HUDEP-2 (cell line): ENCODE measurements around the gene MACROD2.
"Not testable (repeated sequence)": the region's sequence is repeated elsewhere in the genome, so short reads cannot be mapped to it uniquely, and the experiment has no call there.

ENCODE experiments used
- DNase-seq, 76 experiments: peaks; one replicate each; lab custom pipeline; 2025; ENCODE audit not compliant: unreplicated experiment in 76 of 76; lab: John Stamatoyannopoulos, UW

Gene MACROD2

DNA sequence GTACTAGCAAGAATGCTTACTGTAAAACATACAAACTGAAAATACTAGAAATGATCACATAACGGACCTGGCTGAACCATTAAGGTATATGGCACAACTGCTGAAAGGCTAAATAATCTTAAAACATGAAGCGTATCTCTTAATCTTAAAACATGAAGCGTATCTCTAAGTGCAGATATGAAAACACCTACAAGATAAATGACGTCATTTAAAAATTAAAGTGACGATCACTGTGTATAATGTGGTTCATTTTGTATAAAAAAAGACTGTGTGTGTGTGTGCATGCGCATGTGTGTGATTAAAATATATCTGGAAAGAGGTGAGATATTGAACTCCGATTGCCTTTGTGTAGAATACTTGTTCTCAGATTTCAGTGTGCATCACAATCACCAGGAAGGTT, 1797.5 kb downstream of the MACROD2 start:
- no peak for DNase-seq

- no peak for DNase-seq
Observed at GRCh38 chr20:15794409-15794808, 1799.1 kb downstream of the MACROD2 start.

DNA sequence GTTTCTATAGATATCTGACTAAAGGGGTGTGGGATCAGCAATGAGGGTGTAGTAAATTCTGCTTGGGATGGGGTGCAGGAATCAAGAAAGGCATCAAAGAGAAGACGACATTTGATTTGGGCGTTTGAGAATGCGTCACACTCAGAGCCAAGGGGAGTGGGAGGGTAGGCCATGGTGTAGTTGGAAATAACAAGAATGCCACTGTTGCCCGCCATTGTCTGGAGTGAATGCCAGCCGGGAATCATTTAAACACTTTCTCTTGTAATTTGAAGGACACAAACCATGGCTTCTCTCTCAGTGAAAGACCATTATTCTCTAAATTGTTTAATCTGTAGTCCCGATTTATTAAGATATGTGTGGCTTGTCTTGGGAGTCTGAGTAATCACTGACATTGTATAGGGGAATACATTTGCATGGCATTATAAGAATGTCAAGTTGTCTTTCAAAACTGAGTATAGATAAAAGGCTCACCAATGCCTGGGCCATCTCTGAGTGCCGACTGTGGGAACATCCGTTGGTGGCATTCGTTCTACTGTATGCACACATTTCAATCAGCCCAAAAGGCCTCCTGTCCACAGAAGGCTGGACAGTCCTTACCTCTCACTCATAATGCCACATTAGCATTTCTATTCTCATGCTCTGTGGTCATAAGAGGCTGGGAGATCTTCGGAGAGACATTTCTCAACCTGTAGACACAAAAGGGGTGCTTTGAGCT, 1800.1 kb downstream of the MACROD2 start:
- DNase-seq = no peak

DNA sequence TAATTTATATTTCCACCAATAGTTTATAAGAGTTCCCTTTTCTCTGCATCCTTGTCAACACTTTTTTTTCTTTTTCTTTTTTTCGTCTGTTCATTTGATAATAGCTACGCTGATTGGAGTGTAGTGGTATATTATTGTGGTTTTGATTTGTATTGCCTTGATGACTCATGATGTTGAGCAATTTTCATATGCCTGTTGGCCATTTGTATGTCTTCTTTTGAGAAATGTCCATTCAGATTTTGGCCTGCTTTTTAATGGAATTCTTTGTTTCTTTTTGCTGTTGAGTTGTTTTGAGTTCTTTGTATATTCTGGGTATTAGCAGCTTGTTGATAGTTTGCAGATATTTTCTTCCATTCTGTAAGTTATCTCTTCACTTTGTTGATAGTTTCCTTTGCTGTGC, 1804.6 kb downstream of the MACROD2 start:
- no peak for DNase-seq

GRCh38 chr20:15802020-15802419, 1806.7 kb downstream of the MACROD2 start:
- DNase-seq = no peak

DNA sequence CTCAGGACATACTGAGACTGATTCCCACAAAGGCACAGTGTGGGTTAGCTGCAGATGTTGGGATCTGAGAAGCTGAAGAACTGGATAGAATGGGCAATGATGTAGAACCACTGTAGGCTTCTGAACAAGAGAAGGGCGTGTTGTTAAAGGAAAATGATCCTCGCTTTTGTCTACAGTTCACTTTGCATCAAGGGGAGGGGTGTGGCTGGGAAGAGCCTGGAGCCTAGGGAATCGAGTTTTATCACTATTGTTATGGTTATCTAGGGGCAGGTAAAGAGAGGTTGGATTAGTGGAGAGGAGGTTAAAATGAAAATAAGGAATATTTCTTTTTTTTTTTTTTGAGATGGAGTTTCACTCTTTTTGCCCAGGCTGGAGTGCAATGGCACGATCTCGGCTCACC, 1809.8 kb downstream of the MACROD2 start:
- no peak for DNase-seq

GRCh38 chr20:15806105-15806504, 1810.8 kb downstream of the MACROD2 start:
- no peak for DNase-seq

DNA sequence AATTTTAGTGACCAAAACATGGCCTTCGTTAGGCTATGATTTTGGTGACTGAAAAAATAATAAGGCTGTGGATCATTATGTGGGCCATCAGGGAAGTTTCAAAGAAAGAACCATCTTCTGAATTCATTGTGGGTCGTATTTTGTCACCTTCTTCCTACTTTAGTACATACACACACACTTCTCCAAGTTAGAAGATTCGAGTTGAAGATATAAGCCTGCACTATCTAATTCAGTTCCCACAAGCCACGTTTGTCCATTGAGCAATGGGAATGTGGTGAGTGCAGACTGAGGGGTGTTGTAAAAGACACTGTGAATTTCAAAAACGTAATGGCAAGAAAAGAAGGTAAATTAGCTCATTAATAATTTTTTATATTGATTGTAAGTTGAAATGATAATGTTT, 1812.0 kb downstream of the MACROD2 start:
- DNase-seq = no peak

GRCh38 chr20:15807771-15808170, 1812.5 kb downstream of the MACROD2 start:
- DNase-seq = not testable (repeated sequence)

DNA sequence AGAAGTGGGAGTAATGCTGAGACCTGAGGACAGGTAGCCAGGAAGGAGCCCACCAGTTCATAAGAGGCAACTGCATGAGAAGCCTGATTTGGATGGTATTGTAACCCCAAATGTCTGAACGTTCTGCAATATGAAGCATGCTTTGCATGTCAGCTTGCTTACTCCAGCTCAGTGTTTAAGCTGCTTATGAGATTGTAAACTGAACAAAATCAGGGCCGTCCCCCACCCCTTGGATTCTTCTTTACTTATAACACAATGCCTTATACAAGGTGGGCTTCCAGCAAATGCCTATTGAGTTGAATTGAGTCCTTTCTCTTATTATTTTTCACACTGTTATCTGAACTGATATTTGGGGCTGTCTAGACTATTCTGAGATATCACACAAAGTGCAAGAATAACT, 1816.6 kb downstream of the MACROD2 start:
- DNase-seq = no peak

GRCh38 chr20:15812696-15813095, 1817.4 kb downstream of the MACROD2 start:
- no peak for DNase-seq

DNA sequence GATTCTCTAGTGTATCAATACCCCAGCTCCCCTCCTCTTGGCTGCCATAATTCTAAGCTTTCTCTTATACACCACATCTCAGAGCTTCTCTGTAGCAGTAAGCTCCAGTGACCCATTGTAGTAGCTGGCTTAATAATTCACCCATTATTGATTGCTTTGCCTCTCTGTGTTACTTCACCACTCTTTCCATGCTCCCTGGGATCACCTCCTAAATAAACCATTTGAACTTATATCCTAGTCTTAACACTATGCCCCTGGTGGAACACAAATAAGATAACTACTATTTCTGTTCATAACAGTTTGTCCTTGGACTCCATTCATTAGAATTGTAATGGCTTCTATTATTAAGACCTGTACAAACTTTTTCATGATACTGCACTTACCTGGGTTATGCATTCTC, 1819.0 kb downstream of the MACROD2 start:
- DNase-seq = no peak

DNA sequence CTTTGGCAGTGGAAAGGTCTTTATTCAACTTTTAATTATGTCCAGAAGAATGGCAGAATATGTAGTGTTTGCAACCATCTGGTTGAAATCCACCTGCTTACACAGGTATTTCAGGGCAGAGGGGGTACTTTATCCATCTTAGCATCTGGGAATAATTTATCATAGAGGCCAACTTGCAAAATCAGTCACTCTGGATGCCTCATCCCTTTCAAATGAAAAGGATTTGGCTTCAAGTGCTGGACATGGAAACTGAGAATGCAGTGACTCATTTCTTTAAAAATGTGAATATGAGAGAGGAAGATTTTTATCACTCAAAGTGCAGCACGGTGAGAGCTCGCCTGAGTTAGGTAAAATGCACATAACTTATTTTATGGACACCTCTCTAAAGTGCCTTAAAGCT, 1819.6 kb downstream of the MACROD2 start:
- no peak for DNase-seq

GRCh38 chr20:15817351-15817750, 1822.0 kb downstream of the MACROD2 start:
- DNase-seq = no peak

GRCh38 chr20:15818651-15819071, 1823.3 kb downstream of the MACROD2 start:
- no peak for DNase-seq

DNA sequence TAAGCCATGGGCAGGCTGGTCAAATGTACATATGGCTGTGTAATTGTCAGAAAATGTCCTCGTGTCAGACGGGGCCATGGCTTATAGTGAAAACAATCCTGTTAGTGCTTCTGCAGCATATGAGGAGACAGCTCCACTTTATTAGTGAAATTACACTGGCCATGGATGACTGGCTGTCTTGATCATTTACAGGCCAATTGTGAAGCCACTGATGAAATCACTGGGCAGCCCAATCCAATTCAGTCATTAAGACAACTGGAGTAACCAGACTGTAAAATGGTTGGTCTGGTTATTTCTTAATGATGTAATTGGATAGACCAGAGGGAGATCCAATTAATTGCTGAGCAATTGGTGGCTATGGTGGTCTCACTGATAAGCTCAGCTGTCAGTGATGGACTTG, 1828.4 kb downstream of the MACROD2 start:
- DNase-seq = no peak

DNA sequence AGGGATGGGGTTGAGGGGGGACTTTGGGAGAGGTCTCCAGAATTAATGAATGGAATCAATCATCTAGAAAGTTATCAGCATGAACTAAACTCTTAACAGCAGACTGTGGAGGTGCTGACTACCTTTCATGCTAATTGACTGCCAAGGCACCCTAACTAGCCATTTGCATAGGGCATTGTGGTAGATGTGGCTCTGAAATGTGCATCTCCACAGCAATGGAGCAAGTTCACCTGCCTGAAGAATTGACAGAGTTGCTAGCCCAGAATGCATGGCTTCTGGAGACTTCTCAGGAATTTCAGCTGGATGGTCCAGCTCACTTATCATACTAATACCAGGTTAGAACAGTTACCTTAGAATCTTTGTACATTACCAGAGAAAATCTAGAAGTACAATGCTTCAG, 1832.3 kb downstream of the MACROD2 start:
- DNase-seq = no peak

GRCh38 chr20:15831201-15831600, 1835.9 kb downstream of the MACROD2 start:
- no peak for DNase-seq

- no peak for DNase-seq
Observed at GRCh38 chr20:15832512-15832911, 1837.2 kb downstream of the MACROD2 start.

- no peak for DNase-seq
Observed at GRCh38 chr20:15834857-15835256, 1839.5 kb downstream of the MACROD2 start.

- DNase-seq = no peak
Observed at GRCh38 chr20:15835811-15836210, 1840.5 kb downstream of the MACROD2 start.

GRCh38 chr20:15836634-15837033, 1841.3 kb downstream of the MACROD2 start:
- DNase-seq = no peak

DNA sequence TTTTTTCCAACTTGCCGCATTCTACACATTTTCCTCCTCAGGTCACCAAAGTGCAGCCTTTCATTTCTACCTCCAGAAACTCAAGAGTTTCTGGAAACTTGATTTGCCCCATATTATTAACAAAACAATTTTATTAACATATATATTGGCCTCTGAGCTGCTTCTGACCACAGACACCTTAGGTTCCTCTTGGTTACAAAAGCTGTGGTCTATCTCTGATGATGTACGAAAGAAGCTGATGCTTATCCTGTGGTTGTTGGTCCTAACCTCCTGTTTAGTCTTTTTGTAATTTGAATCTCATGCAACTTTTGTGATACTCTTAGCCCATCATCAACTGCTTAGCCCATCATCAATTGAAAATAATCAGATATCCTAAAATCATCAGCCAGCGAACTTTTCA, 1842.2 kb downstream of the MACROD2 start:
- no peak for DNase-seq
